ENCODE data around the gene CBX6. TPM values are rescaled to one million over a fixed set of nuclear protein-coding genes. Genes with fewer than 3 reads are reported as not detected.

The CBX6 gene
- total RNA-seq, 1 experiment from 2014 or later = 31.4 TPM

DNA sequence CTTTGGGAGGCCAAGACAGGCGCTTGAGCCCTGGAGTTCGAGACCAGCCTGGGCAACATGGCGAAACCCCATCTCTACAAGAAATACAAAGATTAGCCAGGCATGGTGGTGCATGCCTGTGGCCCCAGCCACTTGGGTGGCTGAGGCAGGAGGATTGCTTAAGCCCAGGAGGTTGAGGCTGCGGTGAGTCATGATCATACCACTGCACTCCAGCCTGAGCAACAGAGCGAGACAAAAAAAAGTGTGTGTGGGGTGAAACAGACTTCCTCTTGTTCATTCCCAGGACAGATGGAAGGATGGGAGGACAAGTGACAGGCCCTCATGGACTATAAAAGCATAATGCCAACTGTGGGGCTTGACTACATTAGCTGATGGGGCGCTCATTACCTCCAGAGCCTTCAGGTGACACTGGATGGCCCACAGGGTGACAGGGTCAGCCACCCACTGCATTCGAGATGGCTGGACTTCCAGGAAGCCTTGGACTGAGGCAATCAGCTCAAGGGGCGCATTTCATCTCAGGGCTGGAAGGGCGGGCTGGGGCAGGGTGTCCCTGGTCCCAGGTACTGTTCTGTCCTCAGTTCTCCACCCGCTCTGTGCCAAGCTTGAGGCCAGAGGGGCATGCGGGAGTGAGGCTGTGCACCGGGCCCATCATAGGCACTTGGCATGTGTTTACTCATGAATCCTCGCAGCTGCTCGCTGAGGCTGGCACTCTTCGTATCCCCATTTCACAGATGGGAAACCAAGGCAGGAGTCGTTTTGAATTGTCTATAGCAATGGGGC lies 40.7 kb downstream of the CBX6 start:
- no peak overlapping the region for H3K56ac ChIP-seq (ENCODE audit: insufficient read length, low read depth, low read length)

More for the DNA sequence above, 40.7 kb downstream of the CBX6 start:
- no peak overlapping the region for H3K23ac ChIP-seq (ENCODE audit: insufficient read length, low read depth, low read length)
- no peak overlapping the region for H2BK5ac ChIP-seq (ENCODE audit: insufficient read length, low read length)
- Mint-ChIP-seq H3K27me3 (ENCODE audit: low read depth) (peaks cover 6% of the 10 kb centered on the region), H3K9me3 (no peaks in the 10 kb centered on the region), H3K4me1 (peaks cover 38 to 39% of the 10 kb centered on the region in 2 experiments), H3K36me3 (ENCODE audit: insufficient read depth in 1 of 3, low read depth in 3 of 3) (no peaks in the 10 kb centered on the region), H3K27ac (no peak overlapping the region; a peak in 1 of 7 replicates), H3K4me3 (no peak overlapping the region)
- H3K9ac ChIP-seq (ENCODE audit: extremely low read depth, insufficient read length, low read length) = no peak overlapping the region
- H2AK5ac ChIP-seq (ENCODE audit: insufficient read length, low read length) = no peak overlapping the region
- no peak overlapping the region for H4K8ac ChIP-seq (replicated peaks; ENCODE audit: insufficient read length, low read depth, low read length)
- H4K91ac ChIP-seq (ENCODE audit: insufficient read length, low read depth, low read length) = no peak overlapping the region
- no peak overlapping the region for H3K4ac ChIP-seq (ENCODE audit: low read depth, low read length)
- H4K5ac ChIP-seq (ENCODE audit: insufficient read length, low read depth, low read length) = no peak overlapping the region
- H3K79me1 ChIP-seq (ENCODE audit: insufficient read depth, low read depth, low read length, poor library complexity, severe bottlenecking) = no peaks in the 10 kb centered on the region
- H3K4me1 ChIP-seq (ENCODE audit: insufficient read depth, low read length) = peaks cover 8% of the 10 kb centered on the region; the same call in 1 of the 2 replicates
- TF ChIP-seq, protein P1, sequence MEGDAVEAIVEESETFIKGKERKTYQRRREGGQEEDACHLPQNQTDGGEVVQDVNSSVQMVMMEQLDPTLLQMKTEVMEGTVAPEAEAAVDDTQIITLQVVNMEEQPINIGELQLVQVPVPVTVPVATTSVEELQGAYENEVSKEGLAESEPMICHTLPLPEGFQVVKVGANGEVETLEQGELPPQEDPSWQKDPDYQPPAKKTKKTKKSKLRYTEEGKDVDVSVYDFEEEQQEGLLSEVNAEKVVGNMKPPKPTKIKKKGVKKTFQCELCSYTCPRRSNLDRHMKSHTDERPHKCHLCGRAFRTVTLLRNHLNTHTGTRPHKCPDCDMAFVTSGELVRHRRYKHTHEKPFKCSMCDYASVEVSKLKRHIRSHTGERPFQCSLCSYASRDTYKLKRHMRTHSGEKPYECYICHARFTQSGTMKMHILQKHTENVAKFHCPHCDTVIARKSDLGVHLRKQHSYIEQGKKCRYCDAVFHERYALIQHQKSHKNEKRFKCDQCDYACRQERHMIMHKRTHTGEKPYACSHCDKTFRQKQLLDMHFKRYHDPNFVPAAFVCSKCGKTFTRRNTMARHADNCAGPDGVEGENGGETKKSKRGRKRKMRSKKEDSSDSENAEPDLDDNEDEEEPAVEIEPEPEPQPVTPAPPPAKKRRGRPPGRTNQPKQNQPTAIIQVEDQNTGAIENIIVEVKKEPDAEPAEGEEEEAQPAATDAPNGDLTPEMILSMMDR (conservative IDR thresholded peaks at IDR 0.05) = no peak
- no peak overlapping the region for H3K14ac ChIP-seq (ENCODE audit: insufficient read depth, low read length)
- no peaks in the 10 kb centered on the region for H3K27me3 ChIP-seq (ENCODE audit: insufficient read depth, low read length)
- H2BK15ac ChIP-seq (ENCODE audit: low read depth, low read length) = no peak overlapping the region
- H3K9me3 ChIP-seq (ENCODE audit: control insufficient read depth, low read depth, low read length) = no peaks in the 10 kb centered on the region
- no peak overlapping the region for H2BK12ac ChIP-seq (ENCODE audit: insufficient read length, low read depth, low read length)
- no peak overlapping the region for H3K18ac ChIP-seq (ENCODE audit: insufficient read length, low read depth, low read length)
- no peaks in the 10 kb centered on the region for H3K23me2 ChIP-seq (ENCODE audit: insufficient read length, low read depth, low read length, poor library complexity, severe bottlenecking)
- no peak overlapping the region for H2AFZ ChIP-seq (ENCODE audit: low read length)
- no peak overlapping the region for H2BK20ac ChIP-seq (ENCODE audit: low read depth, low read length, poor library complexity, severe bottlenecking)
- DNase-seq = no peak
- H3K27ac ChIP-seq (ENCODE audit: insufficient read length, low read depth, low read length) = no peak overlapping the region
- peaks cover 1% of the 10 kb centered on the region; the same call in 1 of the 2 replicates for H3K79me2 ChIP-seq (ENCODE audit: insufficient read depth, low read length)
- H2BK120ac ChIP-seq (ENCODE audit: low read depth, low read length, poor library complexity, severe bottlenecking) = no peak overlapping the region
- no CpG with 5 or more reads among the region's 16 CpGs for WGBS (ENCODE audit: extremely low coverage, insufficient read length, low lambda C conversion rate)
- no peak overlapping the region for H3T11ph ChIP-seq (ENCODE audit: low read length)
- no peak overlapping the region for H3K4me2 ChIP-seq (ENCODE audit: insufficient read depth, insufficient read length, low read length)
- H4K20me1 ChIP-seq (ENCODE audit: control insufficient read depth, insufficient read depth, insufficient read length) = no peaks in the 10 kb centered on the region
